Epithelial cell of esophagus (primary cell): Measurements from ENCODE around the gene TBC1D9B.

Source experiments
- DNase-seq: peaks from one replicate; pipeline ENCODE4 v3.0.0; 2010; ENCODE audit warnings: low read depth
- H3K4me3 ChIP-seq: 2 replicates; pipeline ENCODE4 v1.5.1; 2011; ENCODE audit warnings: mild to moderate bottlenecking, low read length, control low read depth
- CTCF ChIP-seq: IDR thresholded peaks from 2 replicates; pipeline ENCODE4 v1.5.1; 2011; ENCODE audit warnings: low read depth, mild to moderate bottlenecking, low read length, control low read depth, inconsistent platforms; ENCODE audit not compliant: insufficient read depth; ENCODE audit errors: missing control alignments

TBC1D9B gene

GRCh38 chr5:179901915-179902762 lies 5.6 kb downstream of the TBC1D9B start:
- DNase-seq, result no peak
- no peak overlapping the region for H3K4me3 ChIP-seq
- TF ChIP-seq CTCF, result no peak

- DNase-seq, result no peak
- TF ChIP-seq CTCF, result no peak
Measured at GRCh38 chr5:179901462-179901861, 6.2 kb downstream of the TBC1D9B start.

GRCh38 chr5:179900711-179901110 lies 7.0 kb downstream of the TBC1D9B start:
- DNase-seq, result no peak
- TF ChIP-seq CTCF, result no peak
- no peak overlapping the region for H3K4me3 ChIP-seq

More at GRCh38 chr5:179901462-179901861, 6.2 kb downstream of the TBC1D9B start:
- no peak overlapping the region for H3K4me3 ChIP-seq

- DNase-seq, result no peak
- TF ChIP-seq CTCF, result no peak
Measured at GRCh38 chr5:179900206-179900605, 7.5 kb downstream of the TBC1D9B start.

GRCh38 chr5:179895861-179896260 lies 11.8 kb downstream of the TBC1D9B start:
- TF ChIP-seq CTCF, result no peak
- H3K4me3 ChIP-seq, result no peak overlapping the region
- no peak for DNase-seq

More at GRCh38 chr5:179900206-179900605, 7.5 kb downstream of the TBC1D9B start:
- H3K4me3 ChIP-seq, result no peak overlapping the region

- TF ChIP-seq CTCF, result no peak
- DNase-seq, result no peak
- no peak overlapping the region for H3K4me3 ChIP-seq
Measured at GRCh38 chr5:179893958-179894895, 13.5 kb downstream of the TBC1D9B start.
